GM12875 (cell line): Measurements from ENCODE around the gene ZNF248.
"Not testable (repeated sequence)": the region's sequence is repeated elsewhere in the genome, so short reads cannot be mapped to it uniquely, and the experiment has no call there.

ENCODE experiments used
- H3K4me3 ChIP-seq: one replicate; pipeline ENCODE4 v1.5.1; 2011; ENCODE audit warnings: low read depth, low read length, control low read depth
- CTCF ChIP-seq: IDR thresholded peaks from 2 replicates; pipeline ENCODE4 v1.5.1; 2011; ENCODE audit warnings: low read depth, mild to moderate bottlenecking, control low read depth, inconsistent platforms, low read length, moderate library complexity, borderline replicate concordance; ENCODE audit not compliant: insufficient read depth

Gene ZNF248

GRCh38 chr10:37871568-37872251 is 14.3 kb upstream of the ZNF248 start:
- H3K4me3 ChIP-seq: no peak overlapping the region

GRCh38 chr10:37871143-37871542 is 13.7 kb upstream of the ZNF248 start:
- H3K4me3 ChIP-seq: no peak overlapping the region
- TF ChIP-seq CTCF: no peak

More at GRCh38 chr10:37871568-37872251, 14.3 kb upstream of the ZNF248 start:
- no peak for TF ChIP-seq CTCF

- TF ChIP-seq CTCF: no peak
Measured at GRCh38 chr10:37868796-37869195, 11.4 kb upstream of the ZNF248 start.

GRCh38 chr10:37865957-37866803 is 8.8 kb upstream of the ZNF248 start:
- no peak for TF ChIP-seq CTCF
- H3K4me3 ChIP-seq: no peak overlapping the region

More at GRCh38 chr10:37868796-37869195, 11.4 kb upstream of the ZNF248 start:
- no peak overlapping the region for H3K4me3 ChIP-seq

GRCh38 chr10:37865264-37865663 is 7.9 kb upstream of the ZNF248 start:
- no peak for TF ChIP-seq CTCF
- no peak overlapping the region for H3K4me3 ChIP-seq

GRCh38 chr10:37860494-37861190 is 3.2 kb upstream of the ZNF248 start:
- no peak overlapping the region for H3K4me3 ChIP-seq
- no peak for TF ChIP-seq CTCF

- H3K4me3 ChIP-seq: not testable (repeated sequence)
Measured at GRCh38 chr10:37859270-37859669, 1.9 kb upstream of the ZNF248 start.
